ENCODE results near the gene KCNAB1.
"Not testable (repeated sequence)": the region's sequence is repeated elsewhere in the genome, so short reads cannot be mapped to it uniquely, and the experiment has no call there.

Gene KCNAB1

DNA sequence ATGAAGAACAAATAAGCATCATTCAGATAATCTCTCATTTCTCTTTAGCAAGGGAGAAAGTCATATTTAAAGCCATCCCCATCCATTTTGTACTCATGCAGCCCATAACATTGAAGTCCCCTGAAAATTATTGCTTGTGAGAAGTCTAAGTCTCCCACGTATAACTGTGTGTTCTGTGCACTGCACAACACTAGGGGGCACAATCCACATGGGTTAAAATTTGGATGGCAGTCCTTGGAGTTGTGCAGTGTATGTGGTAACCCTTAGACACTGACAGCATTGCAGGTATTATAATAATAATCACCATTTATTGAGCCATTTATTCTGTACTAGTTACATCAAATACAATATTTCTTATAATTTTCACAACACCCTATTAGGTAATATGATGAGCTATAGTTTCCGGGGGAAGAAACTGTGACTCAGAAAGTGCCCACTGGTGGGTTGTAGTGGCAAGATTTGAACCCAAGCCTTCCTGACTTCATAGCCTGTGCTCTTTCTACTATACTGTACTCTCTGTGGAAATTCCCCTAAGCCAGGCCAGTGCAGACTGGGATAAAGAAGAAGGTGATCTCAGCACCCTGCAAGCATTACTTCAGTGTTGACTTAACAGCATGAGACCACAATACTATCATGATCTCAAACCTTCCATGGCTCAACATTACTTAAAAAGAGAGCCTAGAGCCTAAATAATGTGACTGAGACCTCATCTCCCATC, 15.7 kb downstream of the KCNAB1 start:
- no peak overlapping the region for H3K4me2 ChIP-seq (ENCODE audit: low read depth, low read length, poor library complexity, severe bottlenecking)
- TF ChIP-seq EZH2phosphoT487 (IDR thresholded peaks at IDR 0.05; ENCODE audit: borderline replicate concordance) (no peak), CTCF (conservative IDR thresholded peaks at IDR 0.05; ENCODE audit: low read length) (peak; percentile 62)
- H3K79me2 ChIP-seq (ENCODE audit: insufficient read depth, low read length), result no peaks in the 10 kb centered on the region
- H3K27me3 ChIP-seq (ENCODE audit: insufficient read depth, low read length, poor library complexity, severe bottlenecking), result no peaks in the 10 kb centered on the region
- no peaks in the 10 kb centered on the region for H3K36me3 ChIP-seq (ENCODE audit: insufficient read depth, low read length)
- no peak overlapping the region for H3K4me3 ChIP-seq (ENCODE audit: low read length, poor library complexity, severe bottlenecking)
- no peak overlapping the region for H3K9ac ChIP-seq (ENCODE audit: low read depth, low read length, poor library complexity, severe bottlenecking)
- no peaks in the 10 kb centered on the region for H3K9me2 ChIP-seq (replicated peaks; ENCODE audit: low read depth, low read length)
- H3K4me1 ChIP-seq (ENCODE audit: insufficient read depth, low read length, poor library complexity, severe bottlenecking), result no peaks in the 10 kb centered on the region
- no peaks in the 10 kb centered on the region for H3K9me3 ChIP-seq (ENCODE audit: insufficient read depth, low read depth, low read length)
- no peaks in the 10 kb centered on the region for H4K20me1 ChIP-seq (ENCODE audit: insufficient read depth, low read length, poor library complexity, severe bottlenecking)
- H2AFZ ChIP-seq (ENCODE audit: low read length), result no peak overlapping the region
- H3F3A ChIP-seq (ENCODE audit: low read depth), result no peaks in the 10 kb centered on the region

- not testable (repeated sequence) for H4K20me1 ChIP-seq (ENCODE audit: insufficient read depth, low read length, poor library complexity, severe bottlenecking); H3K4me2 ChIP-seq (ENCODE audit: low read depth, low read length, poor library complexity, severe bottlenecking); H3K79me2 ChIP-seq (ENCODE audit: insufficient read depth, low read length); H2AFZ ChIP-seq (ENCODE audit: low read length); H3K4me1 ChIP-seq (ENCODE audit: insufficient read depth, low read length, poor library complexity, severe bottlenecking); H3K36me3 ChIP-seq (ENCODE audit: insufficient read depth, low read length); H3K27me3 ChIP-seq (ENCODE audit: insufficient read depth, low read length, poor library complexity, severe bottlenecking); H3K9ac ChIP-seq (ENCODE audit: low read depth, low read length, poor library complexity, severe bottlenecking); H3K9me3 ChIP-seq (ENCODE audit: insufficient read depth, low read depth, low read length); H3K9me2 ChIP-seq (replicated peaks; ENCODE audit: low read depth, low read length); H3F3A ChIP-seq (ENCODE audit: low read depth); H3K4me3 ChIP-seq (ENCODE audit: low read length, poor library complexity, severe bottlenecking)
Measured at GRCh38 chr3:156137397-156137796, 17.0 kb downstream of the KCNAB1 start.

DNA sequence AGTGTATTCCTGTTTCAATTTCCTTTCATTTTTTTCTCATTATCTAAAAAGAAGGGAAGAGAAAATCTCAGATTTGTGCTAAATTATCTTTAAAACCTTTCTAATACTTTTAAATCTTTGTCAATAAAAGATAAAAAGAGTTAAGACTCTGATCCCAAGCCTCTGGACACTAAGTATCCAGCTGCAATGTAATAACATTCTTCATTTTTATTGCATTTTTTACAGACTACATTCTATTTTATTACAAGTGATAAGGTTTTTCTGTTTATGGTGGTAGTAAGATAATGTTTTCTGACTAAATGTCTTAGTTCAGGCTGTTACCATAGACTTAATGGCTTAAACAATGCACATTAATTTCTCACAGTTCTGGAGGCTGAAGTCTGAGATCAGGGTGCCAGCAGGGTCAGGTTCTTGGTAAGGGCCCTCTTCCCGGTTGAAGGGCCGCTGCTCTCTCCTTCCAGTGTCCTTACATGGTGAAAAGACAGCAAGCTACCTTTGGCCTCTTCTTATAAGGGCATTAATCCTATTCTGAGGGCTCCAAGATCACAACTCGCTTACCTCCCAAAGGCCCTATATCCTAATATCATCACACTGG, 19.7 kb downstream of the KCNAB1 start:
- no peaks in the 10 kb centered on the region for H3K27me3 ChIP-seq (ENCODE audit: insufficient read depth, low read length, poor library complexity, severe bottlenecking)
- no peaks in the 10 kb centered on the region for H3F3A ChIP-seq (ENCODE audit: low read depth)
- H3K9ac ChIP-seq (ENCODE audit: low read depth, low read length, poor library complexity, severe bottlenecking), result no peak overlapping the region
- H3K4me3 ChIP-seq (ENCODE audit: low read length, poor library complexity, severe bottlenecking), result no peak overlapping the region
- H3K79me2 ChIP-seq (ENCODE audit: insufficient read depth, low read length), result no peaks in the 10 kb centered on the region
- H3K36me3 ChIP-seq (ENCODE audit: insufficient read depth, low read length), result no peaks in the 10 kb centered on the region
- H2AFZ ChIP-seq (ENCODE audit: low read length), result no peak overlapping the region
- H3K9me2 ChIP-seq (replicated peaks; ENCODE audit: low read depth, low read length), result no peaks in the 10 kb centered on the region
- H3K9me3 ChIP-seq (ENCODE audit: insufficient read depth, low read depth, low read length), result no peaks in the 10 kb centered on the region
- H3K4me2 ChIP-seq (ENCODE audit: low read depth, low read length, poor library complexity, severe bottlenecking), result no peak overlapping the region
- TF ChIP-seq EZH2phosphoT487 (IDR thresholded peaks at IDR 0.05; ENCODE audit: borderline replicate concordance) (no peak), CTCF (conservative IDR thresholded peaks at IDR 0.05; ENCODE audit: low read length) (no peak)
- no peaks in the 10 kb centered on the region for H3K4me1 ChIP-seq (ENCODE audit: insufficient read depth, low read length, poor library complexity, severe bottlenecking)
- H4K20me1 ChIP-seq (ENCODE audit: insufficient read depth, low read length, poor library complexity, severe bottlenecking), result no peaks in the 10 kb centered on the region

DNA sequence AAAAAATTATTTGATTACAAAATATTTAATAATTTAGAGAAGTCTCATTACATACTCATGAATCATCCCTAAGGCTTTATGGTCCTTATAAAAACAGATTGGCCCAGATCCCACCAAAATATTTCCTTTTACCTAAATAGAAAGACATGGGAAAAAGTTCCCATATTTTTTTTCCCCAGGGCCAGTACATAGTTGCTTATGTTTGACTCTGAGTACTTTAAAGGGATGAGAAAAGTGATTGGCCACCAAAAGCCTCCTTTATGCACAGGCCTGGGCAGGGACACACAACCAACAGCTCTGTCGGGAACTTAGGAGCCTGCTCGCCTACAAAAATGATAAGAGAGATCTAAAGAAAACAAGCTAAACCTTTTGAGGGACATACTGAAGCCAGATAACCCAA, 22.3 kb downstream of the KCNAB1 start:
- no peaks in the 10 kb centered on the region for H3K27me3 ChIP-seq (ENCODE audit: insufficient read depth, low read length, poor library complexity, severe bottlenecking)
- no peaks in the 10 kb centered on the region for H3F3A ChIP-seq (ENCODE audit: low read depth)
- no peak overlapping the region for H3K4me2 ChIP-seq (ENCODE audit: low read depth, low read length, poor library complexity, severe bottlenecking)

More for the DNA sequence above, 22.3 kb downstream of the KCNAB1 start:
- Histone ChIP-seq H3K4me3 (ENCODE audit: low read length, poor library complexity, severe bottlenecking) (no peak overlapping the region), H3K9me2 (replicated peaks; ENCODE audit: low read depth, low read length) (no peaks in the 10 kb centered on the region), H3K9ac (ENCODE audit: low read depth, low read length, poor library complexity, severe bottlenecking) (no peak overlapping the region), H3K36me3 (ENCODE audit: insufficient read depth, low read length) (no peaks in the 10 kb centered on the region), H3K9me3 (ENCODE audit: insufficient read depth, low read depth, low read length) (no peaks in the 10 kb centered on the region), H2AFZ (ENCODE audit: low read length) (no peak overlapping the region), H3K79me2 (ENCODE audit: insufficient read depth, low read length) (no peaks in the 10 kb centered on the region), H4K20me1 (ENCODE audit: insufficient read depth, low read length, poor library complexity, severe bottlenecking) (no peaks in the 10 kb centered on the region), H3K4me1 (ENCODE audit: insufficient read depth, low read length, poor library complexity, severe bottlenecking) (no peaks in the 10 kb centered on the region)
- TF ChIP-seq CTCF (conservative IDR thresholded peaks at IDR 0.05; ENCODE audit: low read length) (no peak), EZH2phosphoT487 (IDR thresholded peaks at IDR 0.05; ENCODE audit: borderline replicate concordance) (no peak)

Data from Loucy (cell line).